Osteoblast (primary cell): Measurements from ENCODE around the gene ZNF865. TPM values are rescaled to one million over a fixed set of nuclear protein-coding genes. Genes with fewer than 3 reads are reported as not detected.

Source experiments
- DNase-seq: peaks from one replicate; pipeline ENCODE4 v3.0.0; 2011; ENCODE audit warnings: low spot score, mixed read lengths; ENCODE audit not compliant: insufficient read length; ENCODE audit errors: missing footprints
- H2AFZ ChIP-seq: 2 replicates; pipeline ENCODE4 v1.6.0; 2011; ENCODE audit warnings: mild to moderate bottlenecking, low read length
- H3K27ac ChIP-seq: 2 replicates; pipeline ENCODE4 v1.5.1; 2011; ENCODE audit warnings: mild to moderate bottlenecking, low read depth, low read length, moderate library complexity
- H3K27me3 ChIP-seq: 2 replicates; pipeline ENCODE4 v1.6.0; 2012; ENCODE audit warnings: mild to moderate bottlenecking, control low read depth, inconsistent platforms, low read length, moderate library complexity; ENCODE audit not compliant: insufficient read depth
- H3K36me3 ChIP-seq: 2 replicates; pipeline ENCODE4 v1.5.1; 2011; ENCODE audit warnings: mild to moderate bottlenecking, low read length, control low read depth, moderate library complexity; ENCODE audit not compliant: insufficient read depth
- H3K4me1 ChIP-seq: 2 replicates; pipeline ENCODE4 v1.5.1; 2011; ENCODE audit warnings: mild to moderate bottlenecking, low read length, control low read depth, moderate library complexity; ENCODE audit not compliant: insufficient read depth
- H3K4me2 ChIP-seq: 2 replicates; pipeline ENCODE4 v1.6.0; 2011; ENCODE audit warnings: mild to moderate bottlenecking, low read length; ENCODE audit not compliant: insufficient read depth
- H3K4me3 ChIP-seq: fragments of 200-600 bp; sonication (generic); 3 replicates; pipeline ENCODE4 v1.5.1; 2012; ENCODE audit warnings: mild to moderate bottlenecking, low read length, inconsistent platforms; ENCODE audit not compliant: insufficient read depth
- H3K79me2 ChIP-seq: 2 replicates; pipeline ENCODE4 v1.6.0; 2012; ENCODE audit warnings: mild to moderate bottlenecking, low read length, control low read depth, inconsistent platforms; ENCODE audit not compliant: insufficient read depth
- H3K9me3 ChIP-seq: 2 replicates; pipeline ENCODE4 v1.5.1; 2011; ENCODE audit warnings: low read depth, low read length, control low read depth
- H4K20me1 ChIP-seq: 2 replicates; pipeline ENCODE4 v1.6.0; 2012; ENCODE audit warnings: mild to moderate bottlenecking, low read length, control low read depth; ENCODE audit not compliant: insufficient read depth
- CTCF ChIP-seq: IDR thresholded peaks from 2 replicates; pipeline ENCODE4 v1.5.1; 2011; ENCODE audit warnings: mild to moderate bottlenecking, low read depth, low read length, moderate library complexity; ENCODE audit errors: extremely low read depth
- total RNA-seq: library from RNA; depleted of rRNA; stranded (reverse); fragments of >200 nt; gene quantifications from 2 replicates; pipeline ENCODE4 v1.2.3, GENCODE V29; 2012

Gene ZNF865
- total RNA-seq, 1 donor = 1.4 TPM

- TF ChIP-seq CTCF = no peak
- DNase-seq = peak; percentile 82
- Histone ChIP-seq H3K4me3 (no peak overlapping the region), H3K9me3 (peaks cover 1% of the 10 kb centered on the region), H3K4me1 (no peaks in the 10 kb centered on the region), H3K27me3 (no peaks in the 10 kb centered on the region), H3K36me3 (peaks cover 14% of the 10 kb centered on the region), H4K20me1 (peaks cover 12% of the 10 kb centered on the region), H3K4me2 (no peak overlapping the region), H3K79me2 (peaks cover 26% of the 10 kb centered on the region), H3K27ac (no peak overlapping the region), H2AFZ (no peak overlapping the region)
Measured at GRCh38 chr19:55614711-55615542, 9.5 kb downstream of the ZNF865 start.

- H3K27me3 ChIP-seq = no peaks in the 10 kb centered on the region
- H4K20me1 ChIP-seq = peaks cover 13% of the 10 kb centered on the region
- no peaks in the 10 kb centered on the region for H3K4me1 ChIP-seq
- H2AFZ ChIP-seq = no peak overlapping the region
- no peak overlapping the region for H3K4me2 ChIP-seq
- H3K27ac ChIP-seq = no peak overlapping the region
- peak; percentile 60 for DNase-seq
- TF ChIP-seq CTCF = no peak
- H3K79me2 ChIP-seq = peaks cover 20% of the 10 kb centered on the region
- peaks cover 14% of the 10 kb centered on the region for H3K36me3 ChIP-seq
- no peaks in the 10 kb centered on the region for H3K9me3 ChIP-seq
- no peak overlapping the region for H3K4me3 ChIP-seq
Measured at GRCh38 chr19:55615543-55616394, 10.3 kb downstream of the ZNF865 start.

- no peak for TF ChIP-seq CTCF
- Histone ChIP-seq H3K9me3 (no peaks in the 10 kb centered on the region), H3K79me2 (peaks cover 13% of the 10 kb centered on the region), H3K36me3 (peaks cover 16% of the 10 kb centered on the region), H3K4me2 (no peak overlapping the region), H3K27me3 (no peaks in the 10 kb centered on the region), H3K4me1 (no peaks in the 10 kb centered on the region), H2AFZ (no peak overlapping the region), H3K27ac (no peak overlapping the region), H3K4me3 (no peak overlapping the region), H4K20me1 (peaks cover 13% of the 10 kb centered on the region)
- DNase-seq = peak; percentile 63
Measured at GRCh38 chr19:55616395-55616875, 11.0 kb downstream of the ZNF865 start.

- no peaks in the 10 kb centered on the region for H3K9me3 ChIP-seq
- H3K27me3 ChIP-seq = no peaks in the 10 kb centered on the region
- no peak overlapping the region for H3K4me3 ChIP-seq
- H3K4me2 ChIP-seq = no peak overlapping the region
- peaks cover 6% of the 10 kb centered on the region for H3K79me2 ChIP-seq
- H3K4me1 ChIP-seq = no peaks in the 10 kb centered on the region
- TF ChIP-seq CTCF = no peak
- DNase-seq = peak; percentile 62
- peaks cover 16% of the 10 kb centered on the region for H3K36me3 ChIP-seq
- H2AFZ ChIP-seq = no peak overlapping the region
- H3K27ac ChIP-seq = no peak overlapping the region
- H4K20me1 ChIP-seq = peaks cover 7% of the 10 kb centered on the region
Measured at GRCh38 chr19:55617426-55617825, 12.0 kb downstream of the ZNF865 start.
